ENCODE data around the gene ANKHD1.

DNA sequence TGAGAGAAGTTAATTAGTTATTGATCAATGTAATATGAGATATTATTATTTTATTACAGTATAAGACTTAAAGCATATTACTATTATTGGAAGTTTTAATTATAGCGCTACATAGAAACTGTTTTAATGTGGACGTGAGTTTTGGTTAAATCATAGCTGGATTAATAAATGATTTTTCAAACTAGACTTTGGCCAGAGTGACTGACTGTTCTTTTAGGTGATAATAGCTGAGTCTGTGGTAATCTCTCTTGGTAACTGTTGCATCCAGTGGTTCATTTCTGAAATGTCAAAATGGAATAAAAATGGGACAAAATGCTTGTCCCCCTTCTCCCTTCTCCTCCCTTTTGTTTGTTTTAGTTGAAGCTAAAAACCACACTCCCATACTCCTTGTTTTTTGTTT is 28.1 kb downstream of the ANKHD1 start:
- no peak for TF ChIP-seq TCF12 (IDR thresholded peaks at IDR 0.05; ENCODE audit: low read depth, low read length)
- no peak for TF ChIP-seq YY1 (IDR thresholded peaks at IDR 0.05; ENCODE audit: low read depth, low read length)
- no peak for TF ChIP-seq CEBPB (IDR thresholded peaks at IDR 0.05; ENCODE audit: low read depth, low read length)
- TF ChIP-seq, protein P1, sequence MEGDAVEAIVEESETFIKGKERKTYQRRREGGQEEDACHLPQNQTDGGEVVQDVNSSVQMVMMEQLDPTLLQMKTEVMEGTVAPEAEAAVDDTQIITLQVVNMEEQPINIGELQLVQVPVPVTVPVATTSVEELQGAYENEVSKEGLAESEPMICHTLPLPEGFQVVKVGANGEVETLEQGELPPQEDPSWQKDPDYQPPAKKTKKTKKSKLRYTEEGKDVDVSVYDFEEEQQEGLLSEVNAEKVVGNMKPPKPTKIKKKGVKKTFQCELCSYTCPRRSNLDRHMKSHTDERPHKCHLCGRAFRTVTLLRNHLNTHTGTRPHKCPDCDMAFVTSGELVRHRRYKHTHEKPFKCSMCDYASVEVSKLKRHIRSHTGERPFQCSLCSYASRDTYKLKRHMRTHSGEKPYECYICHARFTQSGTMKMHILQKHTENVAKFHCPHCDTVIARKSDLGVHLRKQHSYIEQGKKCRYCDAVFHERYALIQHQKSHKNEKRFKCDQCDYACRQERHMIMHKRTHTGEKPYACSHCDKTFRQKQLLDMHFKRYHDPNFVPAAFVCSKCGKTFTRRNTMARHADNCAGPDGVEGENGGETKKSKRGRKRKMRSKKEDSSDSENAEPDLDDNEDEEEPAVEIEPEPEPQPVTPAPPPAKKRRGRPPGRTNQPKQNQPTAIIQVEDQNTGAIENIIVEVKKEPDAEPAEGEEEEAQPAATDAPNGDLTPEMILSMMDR (IDR thresholded peaks at IDR 0.05; ENCODE audit: control extremely low read depth in 1 of 3, insufficient read depth in 1 of 3, low read depth in 1 of 3, low read length in 3 of 3) = no peak
- TF ChIP-seq POLR2AphosphoS5 (IDR thresholded peaks at IDR 0.05; ENCODE audit: low read depth, low read length) = no peak
- no peak for TF ChIP-seq RFX5 (IDR thresholded peaks at IDR 0.05; ENCODE audit: borderline replicate concordance, low read depth, low read length)
- TF ChIP-seq SIRT6 (IDR thresholded peaks at IDR 0.05; ENCODE audit: low read length) = no peak
- no peak for TF ChIP-seq ZNF274 (IDR thresholded peaks at IDR 0.05; ENCODE audit: borderline replicate concordance, extremely low read depth, low read length)
- no peak for TF ChIP-seq EP300 (IDR thresholded peaks at IDR 0.05; ENCODE audit: borderline replicate concordance in 1 of 2, low read depth in 2 of 2, low read length in 2 of 2)
- no peak for TF ChIP-seq POLR2A (IDR thresholded peaks at IDR 0.05; ENCODE audit: control extremely low read depth in 1 of 2, low read depth in 2 of 2, low read length in 2 of 2)
- no peak for TF ChIP-seq RXRA (IDR thresholded peaks at IDR 0.05; ENCODE audit: insufficient read depth, low read depth, low read length)
- TF ChIP-seq TAF1 (IDR thresholded peaks at IDR 0.05; ENCODE audit: low read depth, low read length) = no peak

Data from H1 (cell line).